OCI-LY1 (cell line): ENCODE data around the gene PTTG2.

Source experiments
- CTCF ChIP-seq: fragments of 200-600 bp; sonication (generic), shearing (Covaris generic); IDR thresholded peaks from 2 replicates; pipeline ENCODE4 v1.5.1; 2017; ENCODE audit warnings: mild to moderate bottlenecking, antibody characterized with exemption, low read length, moderate library complexity, mixed read lengths
- EZH2 ChIP-seq: fragments of 200-600 bp; sonication (generic), shearing (Covaris generic); IDR thresholded peaks from 2 replicates; pipeline ENCODE4 v1.8.0; 2017; ENCODE audit warnings: borderline replicate concordance, mixed run types, mild to moderate bottlenecking, antibody characterized with exemption, low read length, moderate library complexity, mixed read lengths

- TF ChIP-seq CTCF = no peak
- TF ChIP-seq EZH2 = no peak
Measured at GRCh38 chr4:37988670-37989069, 28.5 kb downstream of the PTTG2 start.
